Hematopoietic multipotent progenitor cell treated with erythropoietin and hydrocortisone succinate and interleukin-3 and kit ligand, for 15 days (in vitro differentiated cells): ENCODE data around the gene SUN1.
A peak's percentile ranks its signal among the peaks of the same experiment; 100 is the strongest.
"Not testable (repeated sequence)": the region's sequence is repeated elsewhere in the genome, so short reads cannot be mapped to it uniquely, and the experiment has no call there.

Experiments
- DNase-seq: peaks from one replicate; pipeline ENCODE4 v3.0.0-alpha.2; 2015; ENCODE audit warnings: low spot score

Gene SUN1

GRCh38 chr7:832167-832967 lies at the start of gene SUN1:
Gene SUN1, plus strand, starts transcription at chr7:832476. Its CDS starts 49 bp downstream, at chr7:832525.
- no peak for DNase-seq

GRCh38 chr7:782718-783449 lies 49.4 kb upstream of the SUN1 start:
- DNase-seq, result no peak

DNA sequence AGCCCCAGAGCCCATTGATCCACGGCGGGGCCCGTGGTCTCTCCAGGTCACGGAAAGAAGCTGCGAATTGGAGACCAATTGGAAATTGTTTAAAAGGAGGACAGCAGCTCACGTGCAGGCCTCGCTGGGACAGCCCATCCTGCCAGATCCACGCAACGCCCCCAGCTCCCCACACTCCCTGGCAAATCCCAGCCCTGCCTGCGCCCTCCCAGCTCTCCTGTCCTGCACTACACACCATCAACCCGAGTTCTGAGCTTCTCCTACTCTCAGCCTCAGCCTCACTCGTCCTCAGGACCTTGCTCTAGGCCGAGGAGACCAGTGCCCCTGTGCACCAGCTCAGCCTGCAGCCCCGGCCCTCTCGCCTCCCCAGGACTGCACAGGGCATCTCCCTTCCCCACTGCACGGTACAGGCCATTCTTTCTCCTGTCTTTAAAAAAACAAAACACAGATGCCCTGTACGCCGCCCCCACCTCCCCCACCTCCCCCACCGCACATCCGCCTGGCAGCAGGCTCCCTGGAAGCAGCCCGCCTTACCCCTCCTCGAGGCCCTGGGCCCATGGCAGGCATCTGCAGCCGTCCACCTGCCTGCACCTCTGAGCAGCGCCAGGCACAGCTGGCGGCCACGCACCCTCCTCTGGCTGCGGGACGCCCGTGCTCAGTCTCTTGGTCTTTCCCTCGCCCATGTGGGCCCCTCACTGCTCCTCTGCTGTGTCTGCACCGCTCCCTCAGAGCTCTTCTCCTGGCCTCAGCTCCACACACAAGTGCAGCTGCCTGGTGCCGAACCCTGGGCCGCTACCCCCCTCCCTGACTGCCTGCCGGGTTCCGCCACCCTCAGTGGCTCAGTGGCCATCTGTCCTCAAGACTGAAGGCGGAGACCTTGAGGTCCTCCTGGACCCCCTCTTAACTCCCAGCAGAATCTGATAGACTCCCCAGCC lies 48.5 kb upstream of the SUN1 start:
- DNase-seq, result no peak

DNA sequence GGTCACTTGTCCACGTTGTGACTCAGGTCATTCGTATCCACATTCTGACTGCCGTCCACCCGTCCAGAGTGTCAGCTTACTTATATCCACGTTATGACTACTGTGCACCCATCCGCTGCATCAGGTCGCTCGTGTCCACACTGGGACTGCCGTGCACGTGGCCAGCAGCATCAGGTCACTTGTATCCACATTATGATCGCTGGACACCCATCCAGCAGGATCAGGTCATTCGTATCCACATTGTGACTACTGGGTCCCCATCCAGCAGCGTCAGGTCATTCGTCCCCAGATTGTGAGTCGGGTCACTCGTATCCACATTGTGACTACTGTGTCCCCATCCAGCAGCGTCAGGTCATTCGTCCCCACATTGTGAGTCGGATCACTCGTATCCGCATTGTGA lies 47.3 kb upstream of the SUN1 start:
- no peak for DNase-seq

DNA sequence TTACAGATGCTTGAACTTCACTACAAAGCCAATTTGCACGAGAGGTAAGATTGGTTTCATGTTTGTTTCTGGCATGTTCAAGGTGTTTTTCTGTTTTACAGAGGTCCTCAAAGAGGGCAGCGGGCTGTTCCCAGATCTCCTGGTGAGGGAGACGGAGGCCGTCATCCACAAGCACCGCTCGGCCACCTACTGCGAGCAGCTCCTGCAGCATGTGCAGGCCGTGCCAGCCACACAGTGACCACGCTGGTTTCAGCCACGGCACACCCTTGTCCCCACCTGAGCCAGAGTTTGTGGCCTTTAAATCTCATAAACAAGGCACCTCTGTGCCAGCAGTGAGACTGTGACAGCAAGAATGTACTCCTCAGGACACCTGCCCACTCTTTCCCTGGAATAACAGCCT lies 46.9 kb upstream of the SUN1 start:
- no peak for DNase-seq

DNA sequence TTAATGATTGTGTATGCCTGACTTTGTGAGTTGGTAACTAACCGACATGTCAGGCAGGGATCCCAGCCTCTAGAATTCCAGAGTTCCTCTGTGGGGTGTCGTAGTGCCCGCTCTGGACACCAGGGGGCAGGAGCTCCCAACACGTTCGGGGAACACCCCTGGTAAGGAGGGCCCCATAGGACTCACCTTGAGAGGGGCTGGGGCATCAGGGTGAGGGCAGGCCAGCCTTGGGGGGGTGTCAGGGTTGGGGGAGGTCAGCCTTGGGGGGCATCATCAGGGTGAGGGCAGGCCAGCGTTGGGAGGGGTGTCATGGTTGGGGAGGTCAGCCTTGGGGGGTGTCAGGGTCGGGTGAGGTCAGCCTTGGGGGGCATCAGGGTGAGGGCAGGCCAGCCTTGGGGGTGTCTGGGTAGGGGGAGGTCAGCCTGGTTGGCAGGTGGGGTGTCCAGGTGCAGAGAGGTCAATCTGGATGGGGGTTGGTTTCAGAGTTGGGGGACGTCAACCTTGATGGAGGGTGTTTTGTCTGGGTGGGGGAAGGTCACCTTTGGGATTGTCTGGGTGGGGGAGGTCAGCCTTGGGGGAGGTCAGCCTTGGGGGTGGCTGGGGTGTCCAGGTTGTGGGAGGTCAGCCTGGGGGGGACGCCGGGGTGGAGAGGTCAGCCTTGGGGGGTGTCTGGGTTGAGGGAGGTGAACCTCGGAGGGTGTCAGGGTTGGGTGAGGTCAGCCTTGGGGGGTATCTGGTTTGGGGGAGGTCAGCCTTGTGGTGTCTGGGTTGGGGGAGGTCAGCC lies 45.6 kb upstream of the SUN1 start:
- DNase-seq, result peak; percentile 65

DNA sequence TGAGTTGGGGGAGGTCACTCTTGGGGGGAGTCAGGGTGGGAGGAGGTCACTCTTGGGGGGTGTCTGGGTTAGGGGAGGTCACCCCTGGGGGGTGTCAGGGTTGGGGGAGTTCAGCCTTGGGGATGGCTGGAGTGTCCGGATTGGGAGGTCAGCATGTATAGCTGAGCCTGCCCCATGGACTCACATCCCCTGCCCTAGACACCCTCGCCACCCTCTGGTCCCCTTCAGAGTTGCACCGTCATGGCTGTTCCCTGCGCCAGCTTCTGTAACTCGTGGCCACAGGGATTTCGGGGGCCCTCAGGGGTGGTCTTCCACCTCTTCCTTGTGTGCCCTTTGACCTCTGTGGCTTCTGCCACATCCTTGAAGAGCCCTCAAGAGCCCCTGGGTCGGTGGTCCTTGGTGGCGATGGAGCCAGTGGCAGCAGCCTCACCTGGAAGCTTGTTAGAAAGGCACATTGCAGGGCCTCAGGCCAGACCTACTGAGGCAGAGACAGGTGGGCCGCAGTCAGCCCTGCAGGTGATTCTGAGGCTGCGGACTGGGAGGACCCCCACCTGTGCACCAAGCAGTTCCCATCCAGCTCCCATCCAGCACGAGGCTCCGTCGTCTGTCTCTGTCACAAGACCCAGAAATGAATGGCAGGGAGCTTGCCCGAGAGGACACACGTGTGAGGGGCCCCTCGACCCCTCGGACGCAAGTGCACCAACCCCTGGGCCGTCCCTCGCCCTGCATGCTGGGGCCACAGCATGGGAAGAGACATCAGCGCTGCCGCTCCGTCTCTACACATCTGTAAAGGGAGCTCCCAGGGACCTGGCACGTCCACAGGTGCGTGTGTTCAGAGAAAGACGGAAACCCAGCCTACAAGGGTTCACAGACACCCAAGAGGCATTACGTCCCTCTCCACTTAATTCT lies 44.7 kb upstream of the SUN1 start:
- DNase-seq, result no peak

- no peak for DNase-seq
Measured at GRCh38 chr7:791519-791918, 40.8 kb upstream of the SUN1 start.

- no peak for DNase-seq
Measured at GRCh38 chr7:794207-794606, 38.1 kb upstream of the SUN1 start.

- DNase-seq, result no peak
Measured at GRCh38 chr7:794671-795329, 37.5 kb upstream of the SUN1 start.

- not testable (repeated sequence) for DNase-seq
Measured at GRCh38 chr7:796434-797169, 35.7 kb upstream of the SUN1 start.

DNA sequence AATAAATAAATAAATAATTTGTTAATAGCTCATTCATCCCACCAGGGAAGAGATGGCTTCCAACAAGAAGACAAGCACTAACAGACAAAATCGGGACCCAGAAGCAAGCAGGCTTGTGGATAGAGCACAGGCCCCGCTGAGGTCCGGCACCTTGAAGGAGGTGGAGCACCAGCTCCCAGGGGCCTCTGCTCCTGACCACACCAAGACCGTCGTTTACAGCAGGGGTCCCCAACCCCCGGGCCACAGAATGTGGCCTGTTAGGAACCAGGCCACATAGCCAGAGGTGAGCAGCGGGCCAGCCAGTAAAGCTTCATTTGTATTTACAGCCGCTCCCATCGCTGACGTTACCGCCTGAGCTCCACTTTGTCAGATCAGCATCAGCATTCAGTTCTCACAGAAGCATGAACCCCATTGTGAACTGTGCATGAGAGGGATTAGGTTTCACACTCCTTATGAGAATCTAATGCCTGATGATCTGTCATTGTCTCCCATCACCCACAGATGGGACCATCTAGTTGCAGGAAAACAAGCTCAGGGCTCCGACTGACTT lies 33.3 kb upstream of the SUN1 start:
- DNase-seq, result no peak

GRCh38 chr7:800692-801091 lies 31.6 kb upstream of the SUN1 start:
- no peak for DNase-seq

- not testable (repeated sequence) for DNase-seq
Measured at GRCh38 chr7:801351-801750, 30.9 kb upstream of the SUN1 start.

GRCh38 chr7:801940-802381 lies 30.3 kb upstream of the SUN1 start:
- DNase-seq, result no peak

DNA sequence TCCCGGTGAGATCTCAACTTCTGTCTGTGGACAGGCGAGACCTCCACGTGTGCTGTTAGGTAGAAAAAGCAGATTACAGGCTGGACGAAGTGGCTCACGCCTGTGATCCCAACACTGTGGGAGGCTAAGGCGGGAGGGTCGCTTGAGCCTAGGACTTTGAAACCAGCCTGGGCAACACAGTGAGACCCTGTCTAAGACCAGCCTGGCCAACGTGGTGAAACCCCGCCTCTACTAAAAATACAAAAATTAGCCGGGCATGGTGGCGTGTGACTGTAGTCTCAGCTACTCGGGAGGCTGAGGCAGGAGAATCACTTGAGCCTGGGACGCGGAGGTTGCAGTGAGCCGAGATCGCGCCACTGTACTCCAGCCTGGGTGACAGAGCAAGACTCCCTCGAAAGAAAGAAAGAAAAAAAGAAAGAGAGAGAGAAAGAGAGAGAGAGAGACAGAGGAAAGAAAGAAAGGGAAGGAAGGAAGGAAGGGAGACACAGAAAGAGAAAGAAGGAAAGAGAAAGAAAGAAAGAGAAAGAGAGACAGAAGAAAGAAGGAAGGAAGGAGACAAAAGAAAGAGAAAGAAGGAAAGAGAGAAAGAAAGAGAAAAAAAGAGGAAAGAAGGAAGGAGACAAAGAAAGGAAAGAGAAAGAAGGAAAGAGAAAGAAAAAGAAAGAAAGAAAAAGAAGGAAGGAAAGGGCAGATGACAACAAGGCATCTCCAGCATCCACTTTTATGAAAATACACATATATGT lies 29.6 kb upstream of the SUN1 start:
- no peak for DNase-seq

GRCh38 chr7:803243-803635 lies 29.0 kb upstream of the SUN1 start:
- DNase-seq, result no peak

DNA sequence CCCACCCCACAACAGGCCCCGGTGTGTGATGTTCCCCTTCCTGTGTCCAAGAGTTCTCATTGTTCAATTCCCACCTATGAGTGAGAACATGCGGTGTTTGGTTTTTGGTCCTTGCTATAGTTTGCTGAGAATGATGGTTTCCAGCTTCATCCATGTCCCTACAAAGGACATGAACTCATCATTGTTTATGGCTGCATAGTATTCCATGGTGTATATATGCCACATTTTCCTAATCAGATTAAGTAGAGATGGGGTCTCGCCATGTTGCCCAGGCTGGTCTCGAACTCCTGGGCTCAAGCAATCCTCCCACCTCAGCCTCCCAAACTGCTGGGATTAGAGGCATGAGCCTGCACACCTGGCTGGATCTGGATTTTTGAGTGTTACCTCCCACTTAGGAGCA lies 28.5 kb upstream of the SUN1 start:
- DNase-seq, result not testable (repeated sequence)
